Measurements from ENCODE around the gene GJB2. TPM values are rescaled to one million over a fixed set of nuclear protein-coding genes. Genes with fewer than 3 reads are reported as not detected.

Gene GJB2
- total RNA-seq, 2 experiments from 2014 or later = 0.26 to 0.32 TPM

DNA sequence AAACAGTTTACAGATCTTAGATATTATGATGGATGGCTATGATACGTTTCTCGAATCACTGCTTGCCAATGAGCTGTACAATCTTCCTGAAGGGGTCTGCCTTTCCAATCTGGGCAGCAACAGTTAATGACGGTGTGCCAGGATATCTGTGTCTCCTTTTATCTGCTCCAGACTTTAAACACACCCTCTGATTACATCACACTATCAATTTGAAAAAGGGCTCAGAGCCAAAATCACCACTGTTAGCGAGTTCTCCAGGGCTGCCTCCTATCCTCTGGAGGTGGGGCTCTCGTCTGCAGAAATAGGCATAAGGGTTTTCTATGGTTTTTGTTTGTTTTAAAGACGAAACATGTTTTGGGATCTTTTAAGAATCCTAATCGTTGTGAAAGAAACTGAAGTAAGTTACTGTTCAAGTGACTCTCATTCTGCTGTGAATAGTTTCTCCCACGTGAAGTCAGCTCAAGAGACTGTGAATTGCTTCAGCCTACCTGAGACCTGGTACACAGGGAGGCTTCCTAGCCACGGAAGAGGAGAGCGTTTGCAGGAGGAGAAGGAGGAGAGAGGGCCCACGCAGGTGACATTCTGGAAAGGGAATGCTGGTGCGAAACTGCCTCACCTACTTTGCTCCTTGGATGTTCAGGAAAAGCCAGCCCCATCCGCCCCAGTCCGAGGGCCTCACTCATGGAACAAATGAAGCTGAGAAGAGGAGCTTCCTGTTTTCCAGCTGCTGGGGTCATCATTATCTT lies 16.7 kb downstream of the GJB2 start:
- H3K27me3 Mint-ChIP-seq (ENCODE audit: low read depth) = peaks cover 69% of the 10 kb centered on the region
- CTCF ChIA-PET = no interaction called here
- H3K27ac Mint-ChIP-seq = no peak overlapping the region
- H3K4me1 Mint-ChIP-seq (ENCODE audit: low read depth) = peaks cover 8% of the 10 kb centered on the region
- POLR2A ChIA-PET = interaction anchor here (0.5 kb wide), 1 partner anchor 476 kb away, joined by 3 read pairs; no protein-coding TSS in a partner anchor
- no peaks in the 10 kb centered on the region for H3K36me3 Mint-ChIP-seq (ENCODE audit: low read depth)
- ATAC-seq (no peak), DNase-seq (no peak)
- no peaks in the 10 kb centered on the region for H3K9me3 Mint-ChIP-seq (ENCODE audit: insufficient read depth)
- H3K4me3 Mint-ChIP-seq = no peak overlapping the region

- POLR2A ChIA-PET = no interaction called here
- H3K27ac Mint-ChIP-seq = no peak overlapping the region
- no peaks in the 10 kb centered on the region for H3K9me3 Mint-ChIP-seq (ENCODE audit: insufficient read depth)
- no peaks in the 10 kb centered on the region for H3K36me3 Mint-ChIP-seq (ENCODE audit: low read depth)
- H3K4me3 Mint-ChIP-seq = no peak overlapping the region
- DNase-seq (no peak), ATAC-seq (no peak)
- CTCF ChIA-PET = no interaction called here
- H3K27me3 Mint-ChIP-seq (ENCODE audit: low read depth) = peaks cover 68% of the 10 kb centered on the region
- peaks cover 8% of the 10 kb centered on the region for H3K4me1 Mint-ChIP-seq (ENCODE audit: low read depth)
Observed at GRCh38 chr13:20175406-20175794, 17.3 kb downstream of the GJB2 start.

DNA sequence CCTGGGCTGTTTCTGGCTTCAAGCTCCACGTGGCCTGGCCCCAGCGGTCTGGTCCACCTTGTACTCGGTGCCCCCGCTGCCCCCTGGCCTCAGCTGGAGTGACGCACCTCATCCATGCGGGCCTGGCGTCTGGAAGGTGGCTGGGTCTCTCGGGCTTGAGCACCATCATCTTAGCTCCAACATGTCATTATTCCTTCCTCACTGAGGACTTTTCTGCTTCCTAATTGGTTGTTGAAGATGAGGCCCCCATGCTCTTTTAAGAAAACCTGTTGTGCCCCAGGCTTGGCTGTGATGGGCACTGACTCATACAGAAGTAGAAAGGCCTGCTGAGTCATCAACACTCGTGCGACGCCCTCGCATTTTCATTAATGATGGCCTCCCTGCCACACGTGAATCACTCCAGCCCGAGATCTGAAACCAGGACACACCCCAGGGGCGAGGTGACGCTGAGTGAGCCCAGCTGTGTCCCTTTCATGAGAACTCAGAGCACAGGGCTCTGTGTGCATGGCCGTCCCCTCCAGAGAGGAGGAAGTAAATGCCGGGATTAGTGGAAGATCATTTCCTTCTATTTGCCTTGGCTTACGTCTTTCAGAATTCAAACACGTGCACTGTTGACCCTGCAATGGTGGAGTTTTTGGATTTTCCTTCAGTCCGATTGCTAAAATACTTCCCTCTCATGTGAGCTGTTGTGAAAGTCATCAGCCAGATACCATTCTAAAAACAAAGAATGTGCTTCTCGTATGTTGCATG lies 17.9 kb downstream of the GJB2 start:
- Mint-ChIP-seq H3K4me1 (ENCODE audit: low read depth) (peaks cover 8% of the 10 kb centered on the region), H3K27me3 (ENCODE audit: low read depth) (peaks cover 71% of the 10 kb centered on the region), H3K9me3 (ENCODE audit: insufficient read depth) (no peaks in the 10 kb centered on the region), H3K4me3 (no peak overlapping the region), H3K27ac (no peak overlapping the region), H3K36me3 (ENCODE audit: low read depth) (no peaks in the 10 kb centered on the region)
- ChIA-PET CTCF (no interaction called here), POLR2A (no interaction called here)
- DNase-seq = peak; percentile 45
- ATAC-seq = peak; percentile 76

- peaks cover 14% of the 10 kb centered on the region for H3K4me1 Mint-ChIP-seq (ENCODE audit: low read depth)
- no peak overlapping the region for H3K4me3 Mint-ChIP-seq
- DNase-seq (no peak), ATAC-seq (no peak)
- H3K9me3 Mint-ChIP-seq (ENCODE audit: insufficient read depth) = no peaks in the 10 kb centered on the region
- H3K27me3 Mint-ChIP-seq (ENCODE audit: low read depth) = peaks cover 65% of the 10 kb centered on the region
- ChIA-PET POLR2A (no interaction called here), CTCF (no interaction called here)
- no peaks in the 10 kb centered on the region for H3K36me3 Mint-ChIP-seq (ENCODE audit: low read depth)
- H3K27ac Mint-ChIP-seq = no peak overlapping the region
Observed at GRCh38 chr13:20173116-20173746, 19.5 kb downstream of the GJB2 start.

GRCh38 chr13:20171364-20171763 lies 21.4 kb downstream of the GJB2 start:
- DNase-seq (no peak), ATAC-seq (no peak)
- CTCF ChIA-PET = no interaction called here
- Mint-ChIP-seq H3K36me3 (ENCODE audit: low read depth) (no peaks in the 10 kb centered on the region), H3K27ac (no peak overlapping the region), H3K4me1 (ENCODE audit: low read depth) (peaks cover 14% of the 10 kb centered on the region), H3K27me3 (ENCODE audit: low read depth) (peaks cover 56% of the 10 kb centered on the region), H3K4me3 (no peak overlapping the region), H3K9me3 (ENCODE audit: insufficient read depth) (no peaks in the 10 kb centered on the region)
- POLR2A ChIA-PET = no interaction called here

GRCh38 chr13:20170921-20171320 lies 21.8 kb downstream of the GJB2 start:
- POLR2A ChIA-PET = no interaction called here
- no peak for ATAC-seq

DNA sequence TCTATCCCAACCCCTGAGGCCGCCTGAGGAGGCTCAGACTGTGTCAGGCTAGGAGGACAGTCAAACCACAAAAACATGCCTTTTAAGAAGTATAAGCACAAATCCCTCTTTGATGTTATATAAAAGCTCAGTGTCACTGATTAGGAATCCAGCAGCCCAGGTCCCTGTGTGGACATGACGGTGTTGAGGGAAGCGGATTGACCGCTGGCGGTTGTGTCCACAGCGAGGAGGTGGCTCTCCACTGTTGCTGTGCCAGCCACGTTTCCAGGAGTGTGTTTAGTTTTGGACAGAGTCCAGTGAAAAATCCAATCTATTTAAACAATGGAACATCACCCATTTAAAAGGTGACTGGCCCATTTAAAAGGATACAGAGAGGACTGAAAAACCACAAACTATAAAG lies 24.3 kb downstream of the GJB2 start:
- CTCF ChIA-PET = interaction anchor here (0.9 kb wide), 1 partner anchor 14 kb away, joined by 3 read pairs; no protein-coding TSS in a partner anchor
- ATAC-seq (no peak), DNase-seq (no peak)
- H3K27ac Mint-ChIP-seq = no peak overlapping the region
- no peaks in the 10 kb centered on the region for H3K36me3 Mint-ChIP-seq (ENCODE audit: low read depth)
- POLR2A ChIA-PET = no interaction called here
- H3K4me3 Mint-ChIP-seq = no peak overlapping the region
- H3K4me1 Mint-ChIP-seq (ENCODE audit: low read depth) = peaks cover 9% of the 10 kb centered on the region
- H3K9me3 Mint-ChIP-seq (ENCODE audit: insufficient read depth) = no peaks in the 10 kb centered on the region
- peaks cover 39% of the 10 kb centered on the region for H3K27me3 Mint-ChIP-seq (ENCODE audit: low read depth)

More at GRCh38 chr13:20170921-20171320, 21.8 kb downstream of the GJB2 start:
- Mint-ChIP-seq H3K4me3 (no peak overlapping the region), H3K4me1 (ENCODE audit: low read depth) (peaks cover 14% of the 10 kb centered on the region), H3K27ac (no peak overlapping the region), H3K36me3 (ENCODE audit: low read depth) (no peaks in the 10 kb centered on the region), H3K27me3 (ENCODE audit: low read depth) (peaks cover 54% of the 10 kb centered on the region), H3K9me3 (ENCODE audit: insufficient read depth) (no peaks in the 10 kb centered on the region)
- CTCF ChIA-PET = no interaction called here
- no peak for DNase-seq

GRCh38 chr13:20165417-20166257 lies 27.1 kb downstream of the GJB2 start:
- no peak overlapping the region for H3K4me3 Mint-ChIP-seq
- ATAC-seq = no peak
- peaks cover 20% of the 10 kb centered on the region for H3K4me1 Mint-ChIP-seq (ENCODE audit: low read depth)
- POLR2A ChIA-PET = no interaction called here
- no peaks in the 10 kb centered on the region for H3K36me3 Mint-ChIP-seq (ENCODE audit: low read depth)
- H3K9me3 Mint-ChIP-seq (ENCODE audit: insufficient read depth) = no peaks in the 10 kb centered on the region
- peaks cover 33% of the 10 kb centered on the region for H3K27me3 Mint-ChIP-seq (ENCODE audit: low read depth)
- DNase-seq = no peak
- no peak overlapping the region for H3K27ac Mint-ChIP-seq
- CTCF ChIA-PET = no interaction called here

DNA sequence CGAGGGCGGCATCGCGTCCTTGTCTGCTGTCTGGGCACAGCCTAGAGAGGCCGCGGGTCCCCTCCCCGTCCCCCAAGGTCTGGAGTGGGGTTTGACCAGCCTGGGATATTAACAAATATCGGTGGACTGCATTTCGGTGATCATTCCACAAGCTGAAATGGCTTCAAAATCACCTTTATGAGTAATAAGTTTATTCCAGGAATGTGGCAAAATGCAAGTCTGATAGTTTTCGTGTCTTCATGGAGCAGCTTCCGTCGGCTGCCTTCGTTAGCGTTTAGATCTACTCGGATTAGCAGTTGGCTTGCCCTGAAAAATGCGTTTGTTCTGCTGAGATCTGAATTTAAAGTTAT lies 30.8 kb downstream of the GJB2 start:
- Mint-ChIP-seq H3K9me3 (ENCODE audit: insufficient read depth) (no peaks in the 10 kb centered on the region), H3K27me3 (ENCODE audit: low read depth) (peaks cover 44% of the 10 kb centered on the region), H3K27ac (no peak overlapping the region), H3K4me3 (peak overlapping the region; percentile 68), H3K4me1 (ENCODE audit: low read depth) (peaks cover 24% of the 10 kb centered on the region), H3K36me3 (ENCODE audit: low read depth) (peaks cover 2% of the 10 kb centered on the region)
- DNase-seq (no peak), ATAC-seq (no peak)
- CTCF ChIA-PET = interaction anchor here (0.6 to 2.8 kb wide), 5 partner anchors 18 to 127 kb away, joined by 3 to 11 read pairs (median 3); no protein-coding TSS in a partner anchor
- POLR2A ChIA-PET = interaction anchor here (0.6 kb wide), 1 partner anchor 175 kb away, joined by 3 read pairs; no protein-coding TSS in a partner anchor

DNA sequence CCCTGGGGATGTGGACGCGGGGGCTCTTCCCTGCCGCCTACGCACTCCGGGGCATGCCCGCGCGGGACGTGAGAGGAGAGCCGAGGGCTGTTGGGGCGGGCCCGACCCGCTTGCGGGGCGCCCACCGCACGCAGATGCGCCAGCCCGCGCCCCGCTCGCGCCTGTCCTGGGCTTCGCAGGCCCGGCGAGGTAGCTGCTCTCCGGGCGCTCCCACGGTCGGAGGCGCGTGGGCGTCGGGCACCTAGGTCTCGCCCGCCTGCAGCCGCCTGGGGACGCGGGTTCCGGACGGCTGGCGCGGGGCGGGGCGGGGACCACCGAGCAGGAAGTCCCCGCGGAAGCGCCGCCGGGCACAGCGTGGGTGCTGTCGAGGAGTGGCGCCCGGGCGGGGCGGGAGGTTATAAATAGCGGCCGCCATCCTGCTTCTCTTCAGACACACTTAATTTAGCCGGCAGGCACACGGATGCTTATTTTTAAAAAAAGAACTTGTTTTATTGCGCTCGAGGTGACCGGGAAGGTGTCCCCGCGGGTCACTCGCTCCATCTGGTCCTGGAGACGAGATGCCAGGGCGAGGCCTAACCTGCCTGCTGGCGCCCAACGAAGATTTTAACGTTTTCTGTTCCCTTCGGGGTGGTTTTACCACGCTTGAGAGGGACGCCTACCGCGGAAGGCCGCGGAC lies 31.3 kb downstream of the GJB2 start:
- no peaks in the 10 kb centered on the region for H3K9me3 Mint-ChIP-seq (ENCODE audit: insufficient read depth)
- H3K4me3 Mint-ChIP-seq = peak overlapping the region; percentile 74
- peaks cover 2% of the 10 kb centered on the region for H3K36me3 Mint-ChIP-seq (ENCODE audit: low read depth)
- H3K4me1 Mint-ChIP-seq (ENCODE audit: low read depth) = peaks cover 24% of the 10 kb centered on the region
- peaks cover 40% of the 10 kb centered on the region for H3K27me3 Mint-ChIP-seq (ENCODE audit: low read depth)
- ATAC-seq (peak; percentile 74), DNase-seq (peak; percentile 72)
- POLR2A ChIA-PET = no interaction called here
- CTCF ChIA-PET = interaction anchor here (1.3 to 2.8 kb wide), 3 partner anchors 33 to 177 kb away, joined by 3 to 11 read pairs (median 9); no protein-coding TSS in a partner anchor
- no peak overlapping the region for H3K27ac Mint-ChIP-seq

Data from activated CD8-positive, alpha-beta T cell treated with anti-CD3 and anti-CD28 coated beads, Interleukin-2, amount 10 ng/mL, durations not matched to agents 7 days and 5 days (primary cell).